ENCODE measurements around the gene SMARCA2.
A peak's percentile ranks its signal among the peaks of the same experiment; 100 is the strongest.

Gene SMARCA2

DNA sequence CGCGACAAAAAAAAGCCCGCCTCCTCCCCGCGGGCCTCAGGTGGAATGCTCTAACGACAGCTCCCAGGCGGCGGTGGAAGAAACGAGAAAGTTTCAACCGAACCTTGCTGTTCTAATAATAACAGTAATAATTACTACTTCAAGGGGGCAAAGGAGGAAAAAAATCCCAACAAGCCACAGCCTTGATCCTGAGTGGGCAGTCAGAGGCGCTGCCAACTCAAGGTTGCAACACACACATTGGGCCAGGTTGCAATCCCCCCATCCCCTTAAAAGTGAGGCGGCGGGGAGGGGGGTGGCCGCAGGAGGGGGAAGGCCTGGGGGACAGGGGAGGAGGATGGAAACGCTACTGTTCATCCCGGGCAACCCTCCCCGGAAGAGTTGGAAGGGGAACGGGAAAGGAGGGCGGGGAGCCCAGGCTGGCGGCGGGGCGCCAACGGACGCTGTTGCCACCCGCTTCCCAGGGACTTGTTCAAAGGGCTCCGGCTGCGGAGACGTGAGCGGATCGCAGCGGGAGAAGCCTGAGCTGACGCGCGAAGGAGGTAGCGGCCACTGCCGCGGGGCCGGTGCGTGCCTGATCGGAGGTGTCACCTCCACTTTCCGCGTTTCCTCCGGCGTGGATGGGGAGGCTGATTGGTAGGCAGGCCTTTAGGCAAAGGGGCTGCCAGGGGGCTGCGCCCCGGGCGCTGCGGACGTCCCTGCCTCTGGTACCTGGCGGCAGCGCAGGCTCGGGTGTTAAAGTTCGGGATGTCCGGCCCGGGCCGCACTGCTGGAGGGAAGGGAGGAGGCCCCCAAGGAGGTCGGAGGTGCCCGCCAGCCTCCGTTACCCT, 647 bp downstream of the SMARCA2 start:
- DNase-seq (ENCODE audit: low spot score) = peak; percentile 43

DNA sequence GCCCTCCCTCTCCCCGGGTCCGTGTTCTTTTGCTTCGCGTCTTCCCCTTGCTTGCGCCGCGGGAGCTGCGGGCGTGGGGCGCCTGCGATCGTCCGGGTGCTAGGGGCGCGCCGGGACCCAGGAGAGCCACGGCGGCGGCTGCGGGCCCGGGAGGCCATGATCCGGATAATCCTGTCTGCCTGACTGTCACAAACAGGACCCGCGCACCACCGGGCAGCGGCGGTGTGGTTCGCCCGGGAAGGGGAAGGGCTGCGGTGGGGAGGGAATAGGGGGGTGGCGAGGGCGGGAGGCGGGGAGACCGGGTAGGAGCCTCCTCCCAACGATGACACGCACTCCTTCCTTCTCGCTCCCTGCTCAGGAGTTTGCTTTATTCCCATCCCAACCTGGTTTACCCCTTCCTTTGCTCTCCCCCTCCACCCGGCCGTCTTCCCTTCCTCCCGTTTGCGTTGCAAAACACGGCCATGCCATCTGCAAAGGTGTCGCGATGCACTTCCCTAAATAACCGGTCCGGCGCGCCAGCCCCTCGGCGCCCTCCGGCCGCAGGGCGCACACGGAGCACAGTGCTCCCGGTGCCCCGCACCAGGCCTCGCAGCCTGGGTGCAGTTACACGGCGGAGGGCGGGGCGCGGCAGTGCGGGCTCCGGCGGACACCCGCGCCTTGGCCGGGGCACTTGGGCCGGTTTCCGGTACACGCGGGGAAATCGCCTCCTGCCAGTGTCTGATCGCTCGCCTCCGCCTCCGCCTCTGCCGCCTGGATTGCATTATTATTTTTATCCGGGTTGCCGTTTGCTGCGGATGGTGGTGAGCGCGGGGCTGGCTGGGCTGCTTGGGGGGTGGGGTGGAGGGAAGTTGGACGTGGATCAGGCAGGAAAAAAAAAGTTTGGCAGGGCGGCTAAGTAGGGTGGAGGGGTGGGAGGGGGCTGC, 1.5 kb downstream of the SMARCA2 start:
- peak; percentile 60 for DNase-seq (ENCODE audit: low spot score)

DNA sequence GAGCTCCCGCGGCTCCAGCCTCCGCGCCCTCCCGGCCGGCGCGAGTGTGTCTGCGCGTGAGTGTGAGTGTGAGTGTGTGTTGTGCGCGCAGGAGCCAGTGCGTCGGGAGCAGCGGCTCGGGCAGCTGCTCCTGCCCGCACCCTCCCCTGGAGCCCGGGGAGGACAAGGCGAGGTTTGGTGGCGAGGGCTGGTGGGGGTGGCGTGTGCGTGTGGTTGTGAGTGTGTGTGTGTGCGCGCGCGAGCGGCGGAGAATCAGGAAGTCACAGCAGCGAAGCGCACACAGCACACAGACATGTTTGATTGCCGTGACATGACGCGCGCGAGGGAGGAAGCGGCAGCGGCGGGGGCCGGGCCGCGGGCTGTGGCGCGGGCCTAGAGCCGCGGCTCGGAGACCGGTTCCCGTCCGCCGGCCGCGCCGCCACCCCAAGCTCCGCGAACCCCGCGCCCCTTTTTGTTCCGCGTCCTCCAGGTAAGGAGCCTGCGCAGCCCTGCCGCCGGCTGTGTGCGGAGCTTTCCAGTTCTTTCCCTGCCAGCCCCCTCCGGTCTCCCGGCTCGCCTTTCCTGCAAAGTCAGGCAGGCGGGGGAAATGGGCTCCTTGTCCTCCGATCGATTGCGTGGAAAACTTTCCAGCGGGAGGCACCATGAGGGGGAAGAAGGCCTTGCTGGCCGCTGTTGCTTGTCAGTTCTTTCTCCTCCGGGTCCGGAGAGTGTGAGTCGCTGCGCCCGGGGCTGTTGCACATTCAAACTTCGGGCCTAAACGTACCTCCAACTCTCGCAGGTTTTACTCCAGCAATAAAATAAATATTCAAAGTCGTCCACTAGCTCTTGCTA, 2.4 kb downstream of the SMARCA2 start:
- DNase-seq (ENCODE audit: low spot score) = peak; percentile 57

DNA sequence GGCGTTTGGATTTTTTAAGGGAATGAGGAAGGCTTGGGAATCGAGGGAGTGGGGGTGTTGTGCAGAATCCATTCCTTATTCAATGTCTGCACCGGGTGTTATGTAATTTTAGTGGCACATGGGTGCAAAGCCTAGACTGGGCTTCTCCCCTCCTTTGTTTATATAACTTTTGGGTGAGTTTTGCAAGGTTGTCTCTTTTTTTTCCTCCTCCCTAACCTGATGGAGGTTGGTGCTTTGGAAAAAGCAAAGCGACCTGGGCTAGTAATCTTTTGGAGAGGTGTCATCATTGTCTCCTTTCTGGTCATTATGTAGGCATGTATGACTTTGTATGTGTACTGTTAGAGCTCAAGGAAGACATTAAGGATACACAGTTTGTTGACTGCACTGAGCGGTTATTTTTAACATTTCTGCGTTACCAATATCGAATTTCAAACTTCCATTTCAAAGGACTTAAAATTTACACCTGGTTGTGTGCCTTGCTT, 3.1 kb downstream of the SMARCA2 start:
- DNase-seq (ENCODE audit: low spot score) = no peak

DNA sequence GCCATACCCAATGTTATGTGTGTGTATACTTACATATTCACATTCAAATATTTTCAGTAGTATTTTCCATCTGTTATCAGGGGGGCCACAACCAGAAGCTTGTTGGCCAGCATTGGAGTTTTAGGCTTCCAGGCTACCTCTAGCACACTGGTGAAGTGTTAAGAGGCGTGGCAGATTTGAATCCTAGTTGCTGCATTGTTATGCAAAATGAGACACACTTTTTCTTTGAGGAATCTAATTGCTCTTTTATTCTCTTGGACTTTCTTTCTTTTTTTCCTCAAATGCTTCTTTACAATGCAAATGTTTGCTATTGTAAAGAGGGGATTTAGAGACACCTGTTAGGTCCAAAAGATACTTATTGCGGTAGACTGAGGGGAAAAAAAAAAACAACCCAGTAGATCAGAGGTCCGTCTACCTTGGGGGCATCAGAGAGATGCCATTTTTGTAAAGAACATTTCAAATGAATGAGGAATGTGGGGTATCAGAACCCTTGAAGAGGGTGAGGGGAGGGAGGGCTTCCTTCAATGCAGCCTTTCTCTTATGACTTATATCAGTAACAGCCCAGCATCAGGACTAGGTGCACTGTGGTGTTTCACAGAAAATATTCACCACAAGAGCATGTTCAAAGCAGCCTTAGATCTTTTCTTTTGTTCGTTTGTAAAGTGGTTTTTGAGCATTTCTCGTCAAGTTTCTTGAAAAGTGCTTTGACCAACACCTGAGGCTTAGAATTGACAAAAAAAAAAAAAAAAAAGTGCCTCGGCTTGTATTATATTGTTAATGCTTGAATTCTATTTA, 3.8 kb downstream of the SMARCA2 start:
- DNase-seq (ENCODE audit: low spot score) = no peak

DNA sequence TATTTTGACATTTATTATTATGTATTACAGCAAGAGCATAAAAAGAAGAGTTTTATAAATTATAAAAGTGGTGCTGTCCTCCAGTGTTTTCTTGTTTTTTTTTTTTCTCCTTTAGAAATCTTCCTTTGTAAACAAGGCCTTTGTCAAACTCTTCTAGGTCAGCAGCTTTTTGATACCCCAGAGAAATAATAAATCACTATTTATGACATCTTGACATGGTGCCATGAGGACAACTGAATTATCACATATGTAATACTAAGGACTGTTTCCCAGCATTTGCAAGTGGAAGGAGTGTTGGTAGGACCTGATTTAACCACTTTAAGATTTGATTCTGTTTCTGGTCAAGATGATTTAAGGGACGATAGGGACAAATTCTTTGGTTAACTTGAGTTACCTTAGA, 4.6 kb downstream of the SMARCA2 start:
- DNase-seq (ENCODE audit: low spot score) = no peak

DNA sequence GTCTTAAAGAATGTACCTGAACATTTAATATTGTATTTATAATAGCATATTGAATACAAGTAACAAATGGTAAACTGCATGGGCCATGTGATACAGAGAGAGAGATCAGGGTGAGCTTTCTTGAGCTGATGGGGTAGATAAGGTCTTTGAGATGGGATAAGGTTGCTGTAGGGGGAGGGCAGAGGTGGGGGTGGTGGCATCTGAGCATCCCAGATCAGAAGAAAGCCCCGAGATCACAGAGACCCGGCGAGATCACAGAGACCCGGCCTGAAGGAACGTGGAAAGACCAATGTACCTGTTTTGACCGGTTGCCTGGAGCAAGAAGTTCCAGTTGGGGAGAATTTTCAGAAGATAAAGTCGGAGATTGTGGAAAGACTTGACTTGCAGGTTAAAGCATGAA, 6.6 kb downstream of the SMARCA2 start:
- DNase-seq (ENCODE audit: low spot score) = no peak

DNA sequence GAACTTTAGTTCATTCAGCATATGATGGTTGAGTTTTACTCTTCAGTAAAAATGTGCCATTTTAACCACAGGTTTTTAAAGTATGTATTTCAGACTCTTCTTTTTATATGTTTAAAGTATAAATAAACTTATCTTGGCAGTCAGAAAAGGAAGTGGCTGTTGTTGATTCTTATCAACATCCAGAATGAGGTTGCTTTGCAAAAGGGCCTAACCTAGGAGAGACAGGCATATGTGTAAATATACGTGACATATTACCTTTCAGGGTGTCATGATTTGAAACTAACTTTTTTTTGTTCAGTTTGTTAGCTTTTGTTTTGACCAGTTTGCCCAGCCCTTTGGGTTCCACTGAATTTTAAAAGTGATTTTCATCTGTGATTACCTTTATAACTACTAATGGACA, 7.4 kb downstream of the SMARCA2 start:
- DNase-seq (ENCODE audit: low spot score) = no peak

DNA sequence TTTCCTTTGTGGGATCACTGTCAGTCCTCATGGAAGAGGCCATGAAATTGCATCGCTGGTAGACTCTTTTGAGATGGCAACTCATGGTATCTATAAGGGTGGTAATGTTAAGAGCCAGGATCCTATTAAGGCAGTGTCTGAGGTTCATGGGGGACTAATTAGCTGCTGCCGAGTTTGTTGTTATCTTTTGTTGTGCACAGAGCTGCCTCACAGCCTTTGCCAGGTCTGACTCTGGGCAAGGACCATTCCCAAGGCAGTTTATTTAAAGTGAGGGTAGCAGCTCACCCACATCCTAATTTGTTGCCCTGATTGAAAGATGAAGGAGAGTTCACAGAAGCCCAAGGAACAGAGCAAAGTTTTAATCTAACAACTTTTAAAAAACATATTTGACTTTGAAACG, 7.9 kb downstream of the SMARCA2 start:
- DNase-seq (ENCODE audit: low spot score) = no peak

DNA sequence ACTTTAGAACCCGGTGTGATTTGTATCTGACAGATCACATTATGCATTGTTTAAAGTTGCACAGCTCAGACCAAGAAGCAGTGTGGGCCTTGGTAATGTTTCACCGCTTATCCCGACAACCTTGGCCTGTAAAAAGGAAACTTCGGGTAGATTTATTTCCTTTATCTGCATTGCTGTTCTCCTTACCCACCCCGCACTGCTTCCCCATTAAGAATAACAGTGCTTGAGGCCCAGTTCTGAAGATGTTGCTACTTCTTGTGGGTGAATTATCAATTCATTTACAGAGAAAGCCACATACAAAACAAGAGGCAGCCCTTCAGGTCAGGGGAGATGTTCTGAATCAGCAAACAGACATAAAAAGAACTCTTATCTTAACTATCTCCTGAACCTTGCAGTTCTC, 8.4 kb downstream of the SMARCA2 start:
- no peak for DNase-seq (ENCODE audit: low spot score)

DNA sequence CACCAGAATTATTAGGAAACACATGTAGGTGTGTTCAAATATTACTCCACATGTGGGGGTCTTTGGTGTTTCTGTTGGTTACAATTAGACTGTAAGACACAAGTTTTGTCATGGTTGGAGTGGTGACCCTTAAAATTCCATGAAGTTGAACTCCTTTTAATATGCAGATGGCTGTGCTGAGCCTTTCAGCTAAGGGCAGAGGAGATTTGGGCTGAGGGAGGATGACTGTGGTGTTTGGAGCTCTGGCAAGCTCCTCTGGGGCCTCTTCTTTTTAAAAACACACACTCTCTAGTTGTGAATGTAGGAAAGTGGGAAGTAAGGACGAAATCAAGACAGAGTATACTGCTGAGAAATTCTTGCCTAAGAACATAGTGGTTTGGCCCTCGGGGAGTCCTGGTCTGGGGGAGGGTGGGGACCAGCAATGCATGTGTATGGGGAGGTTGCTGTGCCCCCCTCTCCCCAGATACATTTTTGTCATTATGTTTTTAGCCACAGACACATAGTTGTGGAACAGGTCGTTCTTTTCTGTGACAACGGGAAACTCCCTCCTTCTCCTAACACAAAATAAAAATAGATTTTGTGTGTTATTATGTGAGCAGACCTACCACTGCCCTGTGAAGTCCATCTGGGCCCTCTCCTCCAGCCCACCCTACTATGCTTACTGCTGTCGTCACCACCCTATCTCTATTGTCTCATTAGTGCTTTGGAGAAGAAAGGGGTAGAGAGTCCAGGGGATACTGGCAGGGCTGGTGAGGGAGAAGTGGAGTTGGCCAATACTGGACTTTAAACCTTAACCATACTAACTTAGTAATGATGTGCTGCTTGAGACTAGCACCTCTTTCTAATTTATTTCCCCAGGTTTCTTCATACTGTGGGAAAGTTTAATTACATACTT, 10.0 kb downstream of the SMARCA2 start:
- DNase-seq (ENCODE audit: low spot score) = no peak

DNA sequence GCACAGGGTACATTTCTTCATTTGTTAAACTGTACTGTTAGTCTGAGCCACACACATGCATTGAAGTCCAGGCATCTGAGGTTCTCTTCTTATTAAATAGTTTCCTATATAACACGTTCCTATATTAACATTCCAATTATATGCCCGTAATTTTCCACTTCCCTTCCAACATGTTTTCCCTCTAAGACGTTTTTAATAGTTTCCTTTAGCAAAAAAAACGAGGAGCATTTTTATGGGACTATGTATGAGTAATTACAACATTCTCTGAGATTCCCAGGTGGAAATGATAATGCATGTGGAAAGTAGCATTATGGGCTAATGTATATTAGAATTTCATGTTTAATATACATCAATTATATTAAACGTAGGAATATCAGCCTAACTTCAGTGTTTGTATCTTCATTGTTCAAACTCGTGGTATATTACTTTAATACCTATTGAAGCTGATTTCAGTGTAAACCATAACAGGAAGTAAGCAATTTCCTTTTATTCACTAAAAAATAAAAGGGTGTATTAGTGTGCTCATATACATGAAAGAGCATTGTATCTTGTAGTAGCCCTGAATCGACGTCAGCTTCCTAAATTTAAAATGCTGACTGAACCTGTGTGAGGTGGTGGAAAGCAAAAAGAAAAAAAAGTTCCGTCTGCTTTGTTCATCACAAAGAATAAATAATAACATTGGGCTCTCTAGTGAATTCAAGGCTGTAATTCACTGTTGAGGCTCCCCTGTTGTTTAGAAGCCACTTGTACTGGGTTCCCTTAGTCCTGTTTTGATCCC, 11.3 kb downstream of the SMARCA2 start:
- DNase-seq (ENCODE audit: low spot score) = no peak

DNA sequence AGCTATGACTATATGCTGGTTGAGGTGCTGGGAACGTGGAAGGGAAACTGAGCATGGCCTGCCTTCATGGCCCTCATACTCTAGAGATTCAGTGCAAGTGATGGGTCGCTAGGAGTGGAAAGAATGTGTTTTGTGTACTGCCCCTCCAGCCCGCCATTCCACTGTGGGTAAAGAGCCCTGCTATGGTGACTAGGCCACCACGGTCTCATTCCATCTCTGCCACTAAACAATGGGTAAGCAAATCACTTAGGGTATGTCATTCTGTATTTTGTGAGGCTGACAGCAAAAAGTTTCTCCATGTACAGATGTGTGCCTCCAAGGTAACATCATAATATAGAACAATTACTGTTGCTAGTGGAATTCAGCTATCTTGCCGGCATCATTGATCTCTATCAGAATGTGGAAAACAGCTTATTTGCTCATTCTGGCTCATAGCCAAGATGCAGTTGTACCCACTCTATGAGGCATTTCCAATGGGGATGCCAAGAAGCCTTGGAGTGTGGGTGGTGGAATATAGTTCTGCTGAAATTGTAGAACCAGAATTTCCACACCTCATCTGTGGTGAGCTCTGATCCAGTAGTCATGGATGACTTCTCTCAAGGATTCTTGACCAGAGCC, 12.5 kb downstream of the SMARCA2 start:
- DNase-seq (ENCODE audit: low spot score) = no peak

DNA sequence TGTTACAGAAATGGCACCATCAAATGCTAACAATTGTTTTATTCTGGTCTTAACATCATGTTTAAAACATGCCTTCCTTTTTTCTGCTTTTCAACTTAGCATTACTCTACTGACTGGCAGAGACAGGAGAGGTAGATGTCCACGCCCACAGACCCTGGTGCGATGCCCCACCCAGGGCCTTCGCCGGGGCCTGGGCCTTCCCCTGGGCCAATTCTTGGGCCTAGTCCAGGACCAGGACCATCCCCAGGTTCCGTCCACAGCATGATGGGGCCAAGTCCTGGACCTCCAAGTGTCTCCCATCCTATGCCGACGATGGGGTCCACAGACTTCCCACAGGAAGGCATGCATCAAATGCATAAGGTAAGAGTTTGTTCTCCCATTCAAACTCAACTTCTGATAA, 13.7 kb downstream of the SMARCA2 start:
- no peak for DNase-seq (ENCODE audit: low spot score)

DNA sequence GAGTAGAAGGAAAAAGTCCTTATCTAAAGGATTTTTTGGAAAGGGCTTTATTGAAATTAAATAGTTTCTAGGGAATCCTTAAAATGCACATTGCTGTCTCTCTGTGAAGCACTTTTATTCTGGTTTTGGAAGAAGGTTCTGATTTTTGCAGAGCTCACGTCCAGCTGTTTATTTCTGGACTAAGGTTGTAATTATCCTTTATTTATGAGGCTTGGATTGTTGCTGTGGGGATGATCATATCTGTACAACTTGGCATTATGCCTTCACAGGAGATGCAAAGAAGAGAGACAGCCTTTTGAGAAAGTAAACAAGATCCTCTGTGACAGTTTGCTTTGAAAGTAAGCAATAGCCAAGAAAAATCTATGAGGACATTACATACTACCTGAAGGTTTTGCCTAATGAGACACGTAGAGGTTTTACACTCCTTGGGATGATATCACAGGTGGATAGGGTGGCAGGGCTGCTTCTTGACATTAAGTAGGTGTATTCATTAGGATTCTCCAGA, 14.6 kb downstream of the SMARCA2 start:
- no peak for DNase-seq (ENCODE audit: low spot score)

DNA sequence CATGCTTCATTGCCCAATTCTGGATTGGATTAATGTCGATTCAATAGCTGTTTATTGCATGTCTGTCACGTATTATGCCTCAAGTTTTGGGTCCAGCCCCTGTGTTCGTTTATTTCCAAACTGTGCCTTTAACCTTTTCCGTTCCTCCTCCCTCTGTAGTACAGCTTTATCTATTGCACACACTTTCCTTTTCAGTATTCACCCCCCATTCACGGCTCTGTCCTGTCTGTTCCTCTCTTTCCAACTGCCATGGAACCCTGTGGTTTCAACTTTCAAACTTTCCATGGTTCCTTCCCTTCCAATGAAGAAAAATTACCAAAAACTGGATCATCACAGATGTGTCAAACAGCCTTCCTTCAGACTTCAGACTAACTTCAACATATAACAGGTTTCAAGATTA, 17.1 kb downstream of the SMARCA2 start:
- no peak for DNase-seq (ENCODE audit: low spot score)

DNA sequence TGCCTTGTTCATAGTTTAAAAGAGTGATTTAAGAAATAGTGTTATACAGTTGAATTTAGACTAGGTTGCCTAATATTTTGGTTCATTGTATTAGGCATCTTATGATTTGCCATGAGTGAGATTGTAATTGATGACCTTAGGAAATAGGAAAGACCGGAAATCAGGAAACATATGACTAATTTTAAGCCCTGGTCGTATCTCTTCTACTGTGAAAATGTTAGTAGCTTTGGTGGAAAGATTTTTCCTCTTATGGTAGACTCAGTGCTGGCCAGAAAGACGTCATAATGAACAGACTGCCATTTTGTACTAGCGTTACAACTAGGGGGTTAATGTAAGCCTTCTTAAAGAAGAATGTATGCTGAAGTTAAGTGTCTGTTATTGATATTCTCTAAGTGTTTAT, 21.7 kb downstream of the SMARCA2 start:
- no peak for DNase-seq (ENCODE audit: low spot score)

DNA sequence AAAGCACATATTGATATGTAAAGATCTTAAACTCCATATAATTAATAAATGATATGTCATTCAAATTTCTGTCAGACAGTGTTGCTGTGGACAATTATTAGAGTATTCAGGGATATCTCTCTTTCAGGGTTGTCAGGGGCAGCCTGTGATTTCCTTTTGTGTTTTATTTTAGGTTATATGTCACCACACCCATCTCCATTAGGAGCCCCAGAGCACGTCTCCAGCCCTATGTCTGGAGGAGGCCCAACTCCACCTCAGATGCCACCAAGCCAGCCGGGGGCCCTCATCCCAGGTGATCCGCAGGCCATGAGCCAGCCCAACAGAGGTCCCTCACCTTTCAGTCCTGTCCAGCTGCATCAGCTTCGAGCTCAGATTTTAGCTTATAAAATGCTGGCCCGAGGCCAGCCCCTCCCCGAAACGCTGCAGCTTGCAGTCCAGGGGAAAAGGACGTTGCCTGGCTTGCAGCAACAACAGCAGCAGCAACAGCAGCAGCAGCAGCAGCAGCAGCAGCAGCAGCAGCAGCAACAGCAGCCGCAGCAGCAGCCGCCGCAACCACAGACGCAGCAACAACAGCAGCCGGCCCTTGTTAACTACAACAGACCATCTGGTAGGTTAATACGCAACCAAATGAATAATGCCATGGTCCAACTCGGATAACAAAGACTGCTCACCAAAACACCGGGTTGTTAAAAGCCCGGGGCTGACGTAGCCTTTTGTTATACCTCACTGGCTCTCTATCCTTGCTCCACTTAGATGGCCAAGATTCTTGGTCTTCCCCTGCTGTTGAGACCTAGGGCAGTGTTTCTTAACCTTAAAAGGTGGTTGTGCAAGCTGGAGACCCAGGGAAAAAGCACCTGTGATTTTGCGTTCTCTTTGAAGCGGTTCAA, 24.4 kb downstream of the SMARCA2 start:
- DNase-seq (ENCODE audit: low spot score) = no peak

Data from LoVo (cell line).